ENCODE results near the gene PTPRC.

GRCh38 chr1:198619375-198620140 is 19.3 kb upstream of the PTPRC start:
- TF ChIP-seq CTCF (optimal IDR thresholded peaks at IDR 0.05 in 1 of 3, IDR thresholded peaks at IDR 0.05 in 1 of 3, conservative IDR thresholded peaks at IDR 0.05 in 1 of 3; ENCODE audit: extremely low read depth in 1 of 3, insufficient read depth in 2 of 3, low read length in 3 of 3): no peak
- TF ChIP-seq EZH2 (IDR thresholded peaks at IDR 0.05; ENCODE audit: low read length): no peak

Measured in keratinocyte (primary cell).